Glomerular visceral epithelial cell (primary cell): ENCODE data around the gene S1PR1.
A peak's percentile ranks its signal among the peaks of the same experiment; 100 is the strongest.

Experiments used
- DNase-seq: peaks from one replicate; pipeline ENCODE4 v3.0.0-alpha.2; 2016; ENCODE audit errors: extremely low spot score

The S1PR1 gene

DNA sequence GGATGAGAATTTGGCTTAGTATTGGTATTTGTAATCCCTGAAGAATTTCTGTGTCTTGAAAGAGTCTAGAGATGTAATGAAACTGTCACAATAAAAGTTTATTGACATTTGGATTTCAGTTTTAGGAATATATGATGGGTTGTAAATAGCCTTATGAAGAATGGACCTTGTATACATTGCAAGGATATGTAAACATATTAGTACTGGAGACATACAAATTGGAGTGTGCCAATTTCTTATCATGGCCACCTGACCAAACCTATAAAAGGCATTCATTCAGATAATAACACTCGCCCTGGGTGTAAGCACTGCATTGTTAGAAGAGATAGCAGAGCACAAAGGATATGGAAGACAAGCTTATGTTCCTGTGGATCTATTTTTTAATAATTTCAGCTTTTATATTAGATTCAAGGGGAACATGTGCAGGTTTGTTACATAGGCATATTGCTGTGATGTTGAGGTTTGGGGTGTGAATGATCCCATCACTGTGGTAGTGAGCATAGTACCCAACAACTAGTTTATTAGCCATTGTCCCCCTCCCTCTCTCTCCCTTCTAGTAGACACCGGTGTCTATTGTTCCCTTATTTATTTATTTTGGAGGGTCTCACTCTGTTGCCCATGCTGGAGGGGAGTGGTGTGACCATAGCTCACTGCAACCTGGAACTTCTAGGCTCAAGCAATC, 8.6 kb downstream of the S1PR1 start:
- DNase-seq: no peak

DNA sequence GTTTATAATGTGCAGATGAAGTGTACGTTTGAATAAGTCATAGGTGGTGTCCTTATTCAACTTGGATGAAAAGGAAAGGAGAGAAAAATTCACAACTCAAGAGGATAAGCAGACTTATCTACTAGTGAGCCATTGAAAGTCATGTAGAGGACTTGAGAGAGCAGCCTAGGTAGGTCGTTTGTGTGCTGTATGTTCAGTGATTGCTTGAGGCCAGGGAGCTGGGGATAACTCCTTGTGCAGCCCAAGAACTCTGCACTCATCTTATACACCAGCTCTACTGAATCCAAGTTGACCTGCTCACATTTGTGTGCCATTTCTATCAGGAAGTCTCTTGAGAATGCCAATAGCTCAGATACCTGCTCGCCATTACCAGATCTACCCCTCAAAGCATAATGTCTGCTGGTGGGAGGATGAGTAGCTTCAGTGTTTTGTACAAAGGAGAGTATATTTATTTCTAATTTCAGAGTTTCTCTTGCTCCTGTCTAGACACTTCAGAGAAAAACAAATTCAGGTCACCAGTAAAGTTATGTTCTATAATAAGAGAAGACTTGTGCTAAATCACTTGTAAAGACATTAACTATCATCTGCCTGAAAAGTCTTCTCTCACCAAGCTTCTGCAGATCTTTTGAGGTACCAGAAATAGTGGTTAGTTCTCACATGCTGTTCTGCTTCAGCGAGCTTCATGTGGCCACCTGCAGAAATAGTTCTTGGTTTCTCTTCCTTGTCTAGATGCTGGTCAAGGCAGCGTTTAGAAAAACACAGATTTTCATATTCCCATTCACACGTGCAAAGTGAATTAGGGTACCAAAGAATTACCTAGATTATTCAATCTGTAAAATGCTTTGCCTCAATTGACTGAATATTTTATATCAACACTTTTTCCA, 10.8 kb downstream of the S1PR1 start:
- DNase-seq: peak; percentile 50

DNA sequence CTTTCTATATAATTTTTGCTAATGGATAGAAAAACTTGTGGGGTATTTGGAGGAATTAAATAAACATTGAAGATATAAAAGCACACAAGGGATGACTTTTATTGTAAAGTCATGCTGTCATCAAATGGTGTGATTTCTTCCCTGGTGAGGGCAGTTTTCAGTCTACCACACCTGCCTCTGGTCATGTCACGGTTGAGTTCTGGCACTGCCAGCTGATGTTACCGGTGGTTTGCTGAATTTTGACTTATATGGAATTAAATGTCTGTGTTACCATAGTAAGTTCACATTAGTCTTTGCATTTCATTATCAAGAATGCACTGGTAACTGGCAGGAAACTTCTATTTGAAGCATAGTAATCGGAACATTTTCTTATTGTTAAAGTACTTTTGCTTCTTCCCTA, 13.4 kb downstream of the S1PR1 start:
- no peak for DNase-seq

- peak; percentile 36 for DNase-seq
These were observed 13.9 kb downstream of the S1PR1 start for GRCh38 chr1:101250656-101251272.

GRCh38 chr1:101251504-101251903, 14.7 kb downstream of the S1PR1 start:
- no peak for DNase-seq

GRCh38 chr1:101253976-101254674, 17.3 kb downstream of the S1PR1 start:
- peak; percentile 74 for DNase-seq

DNA sequence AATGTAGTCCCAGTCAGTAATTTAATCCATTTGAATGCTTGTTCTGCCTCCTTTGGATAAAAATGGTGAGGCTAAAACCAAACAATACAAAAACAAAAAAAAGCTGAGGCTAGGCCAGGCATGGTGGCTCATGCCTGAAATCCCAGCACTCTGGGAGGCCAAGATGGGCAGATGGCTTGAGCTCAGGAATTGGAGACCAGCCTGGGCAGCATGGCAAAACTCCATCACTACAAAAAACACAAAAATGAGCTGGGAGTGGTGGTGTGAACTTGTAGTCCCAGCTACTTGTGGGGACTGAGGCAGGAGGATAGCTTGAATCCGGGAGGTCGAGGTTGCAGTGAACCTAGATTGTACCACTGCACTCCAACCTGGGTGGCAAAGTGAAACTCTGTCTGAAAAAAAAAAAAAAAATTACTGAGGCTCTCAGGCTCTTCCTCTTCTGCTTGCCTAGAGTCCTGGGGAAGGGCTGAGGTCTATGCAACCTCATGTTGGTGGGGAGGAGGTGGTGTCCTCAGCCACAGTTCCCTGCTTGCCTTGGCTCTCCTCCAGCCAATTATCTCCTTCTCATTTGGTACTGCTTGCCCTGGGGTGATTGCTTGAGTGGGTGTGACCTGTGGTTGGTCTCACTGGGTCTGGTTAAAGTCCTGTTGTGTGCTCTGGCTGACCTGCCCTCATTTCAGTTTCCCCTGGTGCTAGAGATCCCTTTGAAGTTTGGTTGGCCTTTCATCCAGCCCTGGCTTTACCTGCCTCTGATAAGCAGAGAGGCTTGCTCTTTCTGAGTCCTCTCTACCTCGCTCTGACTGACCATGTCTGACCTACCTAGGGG, 20.9 kb downstream of the S1PR1 start:
- DNase-seq: peak; percentile 86

DNA sequence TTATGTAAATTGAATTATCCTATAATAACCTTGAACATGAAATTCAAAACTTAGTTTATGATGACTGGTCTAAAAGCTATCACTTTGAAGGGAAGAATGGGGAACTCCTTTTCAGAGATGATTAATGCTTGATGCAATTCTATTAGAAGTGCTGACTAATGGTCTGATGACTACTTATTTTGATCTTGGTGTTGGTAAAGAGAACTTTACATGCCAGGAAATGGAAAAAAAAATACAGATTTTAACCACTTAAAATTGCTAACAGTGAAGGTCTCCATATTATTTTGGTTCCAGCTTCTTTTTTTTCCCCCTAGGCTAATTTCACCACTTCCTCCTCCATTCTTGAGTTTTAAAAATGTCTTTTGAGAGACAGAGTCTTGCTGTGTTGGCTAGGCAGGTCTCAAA, 22.9 kb downstream of the S1PR1 start:
- DNase-seq: peak; percentile 40

GRCh38 chr1:101260556-101261350, 23.9 kb downstream of the S1PR1 start:
- peak; percentile 20 for DNase-seq

- DNase-seq: no peak
These were observed 24.8 kb downstream of the S1PR1 start for GRCh38 chr1:101261623-101262022.

DNA sequence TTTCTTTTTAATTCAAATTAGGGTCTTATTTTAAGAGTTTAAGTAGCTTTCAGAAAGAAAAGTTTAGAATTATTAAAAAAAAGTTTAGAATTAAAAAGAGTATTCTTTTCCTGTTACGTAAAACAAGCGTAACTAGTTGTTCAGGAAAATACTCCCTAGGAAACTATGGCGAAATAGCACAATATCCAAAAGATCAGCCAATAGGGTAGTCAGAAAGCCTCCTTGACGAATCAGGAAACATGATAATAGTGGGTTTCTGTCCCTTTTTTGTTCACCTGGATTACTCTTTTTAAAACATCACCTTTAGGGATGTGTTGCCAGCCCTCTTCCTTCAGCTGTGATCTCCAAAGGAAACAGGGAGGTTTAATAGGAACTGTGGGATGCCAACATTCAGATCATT, 25.2 kb downstream of the S1PR1 start:
- no peak for DNase-seq

GRCh38 chr1:101262630-101263348, 26.0 kb downstream of the S1PR1 start:
- peak; percentile 53 for DNase-seq

GRCh38 chr1:101264697-101265096, 27.9 kb downstream of the S1PR1 start:
- DNase-seq: no peak

- no peak for DNase-seq
These were observed 28.9 kb downstream of the S1PR1 start for GRCh38 chr1:101265684-101266083.

DNA sequence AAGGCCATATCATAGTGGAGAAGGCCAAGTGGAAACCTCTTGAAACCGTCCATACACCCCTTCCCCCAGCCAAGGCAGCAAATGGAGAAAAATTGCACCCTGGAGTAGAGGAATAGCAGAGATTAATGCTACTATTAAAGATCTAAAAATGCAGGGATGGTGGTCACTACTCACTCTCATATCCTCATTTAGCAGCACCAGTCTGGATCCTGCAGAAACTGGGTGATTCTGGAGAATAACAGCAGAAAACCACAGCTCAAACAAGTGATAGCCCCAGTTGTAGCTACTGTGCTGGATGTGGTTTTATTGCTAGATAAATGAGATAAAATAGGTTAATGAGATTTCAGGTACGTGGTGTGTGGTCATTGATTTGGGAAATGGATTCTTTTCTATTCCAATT, 30.3 kb downstream of the S1PR1 start:
- DNase-seq: no peak

DNA sequence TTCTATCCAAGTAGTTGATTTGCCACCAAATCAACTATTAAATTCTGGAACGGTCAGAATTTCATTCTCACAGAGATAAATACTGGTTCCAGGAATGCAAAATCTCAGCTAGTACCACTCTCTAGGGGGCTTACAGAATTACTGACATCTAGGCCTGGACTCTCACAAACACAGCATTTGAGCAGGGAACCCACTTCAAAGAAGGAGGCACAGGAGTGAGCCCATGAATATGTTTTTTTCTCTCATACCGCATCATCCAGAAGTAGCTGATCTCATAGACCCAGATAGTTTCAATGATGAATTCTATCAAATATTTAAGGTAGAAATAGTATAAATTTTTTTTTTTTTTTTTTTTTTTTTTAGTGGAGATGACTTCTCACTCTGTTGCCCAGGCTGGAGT, 32.1 kb downstream of the S1PR1 start:
- no peak for DNase-seq

- no peak for DNase-seq
These were observed 38.9 kb downstream of the S1PR1 start for GRCh38 chr1:101275672-101276071.

DNA sequence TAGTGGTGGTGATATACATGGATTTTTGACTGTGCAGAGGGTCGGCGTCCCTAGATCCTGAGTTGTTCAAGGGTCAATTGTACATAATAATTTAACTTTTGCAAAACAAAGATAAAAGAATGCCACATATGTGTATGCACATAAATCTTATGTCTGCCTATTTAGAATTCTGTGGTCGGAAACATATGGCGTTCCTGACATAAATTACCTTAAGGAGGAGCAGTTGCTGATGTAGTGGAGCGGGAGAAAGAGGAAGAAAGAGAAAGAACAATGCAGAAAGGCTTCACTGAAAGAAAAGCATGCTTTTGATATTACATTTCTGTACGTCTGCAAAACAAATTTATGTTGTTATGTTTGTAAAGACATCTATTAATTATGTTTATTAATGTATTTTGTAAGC, 40.0 kb downstream of the S1PR1 start:
- no peak for DNase-seq

DNA sequence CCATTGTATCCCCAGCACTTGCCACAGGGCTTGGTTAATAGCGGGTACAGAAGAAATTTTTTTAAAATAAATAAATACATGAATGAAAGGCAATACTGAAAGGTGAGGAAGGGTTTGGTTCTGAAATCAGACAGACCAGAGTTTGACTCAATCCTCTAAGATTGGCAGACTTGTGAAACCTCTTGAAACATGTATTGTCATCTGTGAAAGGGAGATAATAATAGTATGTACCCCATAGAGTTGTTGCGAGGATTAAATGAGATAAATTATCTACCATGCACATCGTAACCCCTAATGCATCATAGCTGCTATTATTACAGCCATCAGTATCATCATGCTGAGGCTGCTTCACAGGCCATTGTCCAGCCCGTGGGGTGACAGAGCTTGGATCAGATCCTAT, 41.4 kb downstream of the S1PR1 start:
- DNase-seq: no peak

- no peak for DNase-seq
These were observed 42.0 kb downstream of the S1PR1 start for GRCh38 chr1:101278845-101279244.
